GM12878 (cell line): ENCODE data around the gene LRRC10B. TPM values are rescaled to one million over a fixed set of nuclear protein-coding genes. Genes with fewer than 3 reads are reported as not detected.

Experiments
- ATAC-seq: fragments of 200-7000 bp; cut with Tn5 transposase; 3 replicates; pipeline ENCODE4 v1.9.1; 2020; ENCODE audit warnings: mild to moderate bottlenecking, moderate library complexity
- BruUV-seq: library from RNA; stranded (reverse); fragments of 400-500 nt; replicated peaks from 2 replicates; lab custom pipeline; 2021; lab: Mats Ljungman, UMichigan
- CTCF ChIA-PET: fragments of 300-600 bp; sonication (Branson Sonifier 250); formaldehyde crosslinking; extraction: SDS; loops from one replicate; lab custom pipeline; 2021; ENCODE audit warnings: inconsistent platforms; lab: Yijun Ruan, JAX
- POLR2A ChIA-PET: fragments of 350-600 bp; formaldehyde crosslinking; extraction: SDS; loops from one replicate; lab custom pipeline; 2021; ENCODE audit warnings: inconsistent platforms; lab: Charles Lee
- RAD21 ChIA-PET: fragments of 300-600 bp; sonication (Branson Sonifier 250); formaldehyde crosslinking; loops from one replicate; lab custom pipeline; 2023; ENCODE audit warnings: antibody characterized with exemption; ENCODE audit not compliant: unreplicated experiment; lab: Charles Lee
- SMC1A ChIA-PET: fragments of 300-600 bp; sonication (Branson Sonifier 250); formaldehyde crosslinking; loops from one replicate; lab custom pipeline; 2023; ENCODE audit not compliant: unreplicated experiment, uncharacterized antibody; lab: Charles Lee
- DNase-seq: peaks from one replicate; pipeline ENCODE4 v3.0.0-alpha.2; 2011; ENCODE audit warnings: low read depth, low spot score
- FAIRE-seq: peaks from 3 replicates; lab custom pipeline; 2011; peaks lifted over from hg19 to GRCh38; lab: Jason Lieb, UNC
- H2AFZ ChIP-seq: 2 replicates; pipeline ENCODE4 v1.6.0; 2011; ENCODE audit warnings: low read depth, low read length, control low read depth; ENCODE audit not compliant: control insufficient read depth
- H3K27ac ChIP-seq: 2 replicates; pipeline ENCODE4 v1.5.1; 2011; ENCODE audit warnings: control low read depth; ENCODE audit not compliant: control insufficient read depth, insufficient read depth
- H3K27me3 ChIP-seq, 2 experiments: replicated peaks in 1 of 2; 2 replicates each; pipeline versions ENCODE4 v1.6.0 to v1.6.1; 2011; ENCODE audit warnings: low read length in 1 of 2; ENCODE audit not compliant: control insufficient read depth in 2 of 2, insufficient read depth in 2 of 2
- H3K36me3 ChIP-seq, 2 experiments: 2 replicates each; pipeline ENCODE4 v1.5.1; 2011; ENCODE audit warnings: low read length in 1 of 2; ENCODE audit not compliant: control insufficient read depth in 2 of 2, insufficient read depth in 2 of 2
- H3K4me1 ChIP-seq: 2 replicates; pipeline ENCODE4 v1.6.1; 2011; ENCODE audit warnings: mild to moderate bottlenecking, low read length, moderate library complexity, mixed read lengths; ENCODE audit not compliant: control insufficient read depth, insufficient read depth
- H3K4me2 ChIP-seq: 2 replicates; pipeline ENCODE4 v1.6.0; 2011; ENCODE audit warnings: control low read depth; ENCODE audit not compliant: control insufficient read depth, insufficient read depth
- H3K4me3 ChIP-seq: fragments of 200-600 bp; sonication (generic); 2 replicates; pipeline ENCODE4 v1.5.1; 2016
- H3K79me2 ChIP-seq: 2 replicates; pipeline ENCODE4 v1.6.0; 2011; ENCODE audit warnings: low read length; ENCODE audit not compliant: control insufficient read depth, insufficient read depth
- H3K9ac ChIP-seq: 2 replicates; pipeline ENCODE4 v1.8.0; 2011; ENCODE audit warnings: low read length, control low read depth, mixed read lengths; ENCODE audit not compliant: control insufficient read depth, insufficient read depth
- H3K9me3 ChIP-seq: replicated peaks from 3 replicates; pipeline ENCODE4 v1.5.1; 2011; ENCODE audit warnings: mild to moderate bottlenecking, low read length; ENCODE audit not compliant: control insufficient read depth, insufficient read depth
- H4K20me1 ChIP-seq: 2 replicates; pipeline ENCODE4 v1.6.0; 2011; ENCODE audit not compliant: control insufficient read depth, insufficient read depth
- BCL3 ChIP-seq: IDR thresholded peaks from 2 replicates; pipeline ENCODE4 v1.6.1; 2011; ENCODE audit warnings: borderline replicate concordance, low read depth, mild to moderate bottlenecking, moderate library complexity, low read length; ENCODE audit not compliant: insufficient read depth, poor library complexity, severe bottlenecking
- CBFB ChIP-seq: IDR thresholded peaks from 2 replicates; pipeline ENCODE4 v1.6.1; 2016; ENCODE audit warnings: antibody characterized with exemption, low read depth
- E2F8 ChIP-seq: fragments of 450-650 bp; IDR thresholded peaks from 2 replicates; pipeline ENCODE4 v1.6.1; 2018; ENCODE audit warnings: mild to moderate bottlenecking, low read depth, moderate library complexity; ENCODE audit not compliant: partially characterized antibody
- RUNX3 ChIP-seq: IDR thresholded peaks from 2 replicates; pipeline ENCODE4 v1.6.1; 2012; ENCODE audit warnings: low read length, inconsistent platforms
- SUZ12 ChIP-seq: fragments of 200-600 bp; sonication (generic); IDR thresholded peaks from one replicate; pipeline ENCODE4 v1.6.1; 2018; ENCODE audit warnings: antibody characterized with exemption, mild to moderate bottlenecking; ENCODE audit not compliant: unreplicated experiment
- ZNF207 ChIP-seq: fragments of 450-650 bp; IDR thresholded peaks from 2 replicates; pipeline ENCODE4 v1.6.1; 2014; ENCODE audit warnings: antibody characterized with exemption, mild to moderate bottlenecking, borderline replicate concordance
- ZSCAN29 ChIP-seq: fragments of 450-650 bp; IDR thresholded peaks from 2 replicates; pipeline ENCODE4 v1.6.1; 2017; ENCODE audit warnings: mild to moderate bottlenecking, moderate library complexity
- WGBS: methylation state at CpG from one replicate; pipeline ENCODE4 v1.1.6; 2016; ENCODE audit warnings: low lambda C conversion rate; ENCODE audit not compliant: insufficient replicate concordance, insufficient coverage; ENCODE audit errors: missing lambda C conversion rate; 5-methylcytosine and 5-hydroxymethylcytosine counted together
- in situ Hi-C: fragments of 300-500 bp; cut with MboI; formaldehyde crosslinking; loops from 9 replicates; pipeline ENCODE4 v1.14.3; 2018; ENCODE audit warnings: mixed read lengths
- intact Hi-C: fragments of 100-400 bp; cut with micrococcal nuclease; formaldehyde crosslinking; loops from one replicate; pipeline ENCODE4 v1.14.2; 2022; ENCODE audit not compliant: unreplicated experiment
- polyA plus RNA-seq, 11 experiments: library from polyadenylated mRNA; depleted of rRNA in 4 of 11; unstranded in 6 of 11; stranded (reverse) in 5 of 11; fragments of >200 nt; fragmentation: Nextera tagmentation in 4 of 11; fragmentation: Illumina TruSeq in 1 of 11; extraction: Ambion mirVana in 4 of 11; extraction: Trizol in 1 of 11; gene quantifications; 1 replicate in 1 of 11; 2 replicates in 10 of 11; pipeline versions ENCODE4 v1.2.1 to v1.2.3, GENCODE V29; 2011 to 2016; ENCODE audit warnings: inconsistent platforms in 2 of 11, missing spikeins in 2 of 11, low read depth in 1 of 11
- total RNA-seq, 4 experiments: library from RNA; depleted of rRNA in 3 of 4; stranded (reverse); fragments of >200 nt in 3 of 4; fragmentation: Illumina TruSeq in 1 of 4; extraction: Trizol in 1 of 4; gene quantifications; 2 replicates each; pipeline versions ENCODE4 v1.2.1 to v1.2.3, GENCODE V29; 2013 to 2021

The LRRC10B gene
- total and polyA plus RNA-seq, 10 of the 15 experiments (the other 5 are each of a cell fraction or from before 2014, with no cell fraction given), result not detected

- no peak for TF ChIP-seq ZSCAN29
- no peak for TF ChIP-seq BCL3
Observed at GRCh38 chr11:61542024-61542461, 33.5 kb downstream of the LRRC10B start (continued).

- CTCF ChIA-PET, result no interaction called here
- H3K9ac ChIP-seq, result no peak overlapping the region
- SMC1A ChIA-PET, result no interaction called here
- TF ChIP-seq SUZ12 (no peak), E2F8 (no peak), RUNX3 (no peak), ZNF207 (no peak), CBFB (no peak)
- TF ChIP-seq, all 136 proteins: peak for 0
- Histone ChIP-seq H3K36me3 (no peaks in the 10 kb centered on the region), H3K4me2 (no peak overlapping the region), H4K20me1 (no peaks in the 10 kb centered on the region), H3K9me3 (no peaks in the 10 kb centered on the region; the same call in 2 of the 3 replicates), H2AFZ (no peak overlapping the region), H3K27me3 (no peaks in the 10 kb centered on the region; a peak in 2 of 4 replicates), H3K4me3 (no peak overlapping the region), H3K27ac (no peak overlapping the region), H3K4me1 (no peaks in the 10 kb centered on the region), H3K79me2 (no peaks in the 10 kb centered on the region)
- WGBS, result 48% methylated on average over 14 of the region's 16 CpGs
- in situ Hi-C loops, result no loop called here
- FAIRE-seq (no peak), DNase-seq (no peak), ATAC-seq (no peak)
- intact Hi-C loops, result no loop called here
- ChIA-PET POLR2A (no interaction called here), RAD21 (no interaction called here)
- BruUV-seq, result no TSS peak
Observed at GRCh38 chr11:61542705-61543104, 34.2 kb downstream of the LRRC10B start.
